NCI-H2081 (cell line): Measurements from ENCODE around the gene TCF19.

Experiments
- DNase-seq, 2 experiments: peaks; one replicate each; lab custom pipeline; 2025; lab: John Stamatoyannopoulos, UW

Gene TCF19

DNA sequence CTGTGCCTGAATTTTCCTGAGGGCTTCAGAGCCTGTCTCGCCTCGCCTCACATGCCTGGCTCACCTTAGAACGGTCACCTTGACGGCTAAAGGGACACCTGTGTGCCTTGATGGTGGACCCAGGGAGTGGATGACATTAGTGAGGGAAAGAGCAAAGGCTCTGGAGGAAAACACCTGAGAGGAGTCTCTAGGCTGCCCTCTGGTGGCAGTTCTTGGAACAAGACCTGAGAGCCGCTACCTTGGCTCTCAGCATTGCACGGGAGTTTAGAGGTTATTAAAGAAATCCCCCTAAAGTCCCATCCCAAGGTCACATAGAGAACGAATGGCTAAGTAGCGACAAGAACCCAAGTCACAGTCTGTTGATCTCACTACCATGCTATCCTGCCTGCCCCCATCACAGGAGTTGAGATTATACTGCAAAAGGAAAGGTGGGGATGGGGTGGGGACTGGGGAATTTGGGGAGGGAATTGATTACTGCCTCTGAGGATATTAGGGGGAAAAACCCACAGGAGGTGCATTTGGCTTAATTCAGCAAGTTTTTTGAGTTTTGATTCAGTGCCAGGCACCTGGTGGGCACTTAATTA, 30.2 kb upstream of the TCF19 start:
- DNase-seq: peak; percentile 35 to 58

DNA sequence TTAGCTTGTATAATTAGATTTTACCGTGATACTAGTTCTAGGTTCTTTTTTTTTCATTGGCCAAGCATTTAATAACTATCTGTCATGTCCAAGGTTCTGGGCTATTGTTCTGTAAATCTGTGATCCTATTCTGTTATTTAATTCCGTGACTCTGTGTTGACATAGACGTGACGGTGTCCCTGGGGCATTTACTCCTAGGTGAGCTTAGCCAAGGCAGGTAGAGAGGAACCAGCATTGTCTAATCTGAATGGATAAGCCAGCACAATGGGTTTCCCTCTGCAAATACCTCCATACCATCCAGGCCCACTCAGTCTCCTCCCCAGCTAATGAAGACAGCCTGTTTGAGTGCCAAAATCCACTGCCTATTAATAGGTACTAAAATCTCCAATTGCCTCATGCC, 29.3 kb upstream of the TCF19 start:
- DNase-seq: peak in 1 of 2 experiments; percentile 23

DNA sequence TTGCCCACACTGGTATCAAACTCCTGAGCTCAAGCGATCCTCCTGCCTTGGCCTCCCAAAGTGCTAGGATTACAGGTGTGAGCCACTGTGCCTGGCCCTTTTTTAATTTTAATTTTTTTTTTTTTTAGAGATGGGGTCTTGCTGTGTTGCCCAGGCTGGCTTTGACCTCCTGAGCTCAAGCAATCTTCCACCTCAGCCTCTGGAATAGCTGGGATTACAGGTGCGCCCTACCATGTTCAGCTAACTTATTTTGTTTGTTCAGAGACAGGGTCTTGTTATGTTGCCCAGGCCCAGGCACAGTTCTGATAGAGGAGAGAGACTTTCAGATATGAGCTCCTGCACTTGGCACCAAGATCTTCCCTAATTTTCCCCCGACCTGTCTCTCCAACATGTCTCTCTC, 27.6 kb upstream of the TCF19 start:
- DNase-seq: no peak

DNA sequence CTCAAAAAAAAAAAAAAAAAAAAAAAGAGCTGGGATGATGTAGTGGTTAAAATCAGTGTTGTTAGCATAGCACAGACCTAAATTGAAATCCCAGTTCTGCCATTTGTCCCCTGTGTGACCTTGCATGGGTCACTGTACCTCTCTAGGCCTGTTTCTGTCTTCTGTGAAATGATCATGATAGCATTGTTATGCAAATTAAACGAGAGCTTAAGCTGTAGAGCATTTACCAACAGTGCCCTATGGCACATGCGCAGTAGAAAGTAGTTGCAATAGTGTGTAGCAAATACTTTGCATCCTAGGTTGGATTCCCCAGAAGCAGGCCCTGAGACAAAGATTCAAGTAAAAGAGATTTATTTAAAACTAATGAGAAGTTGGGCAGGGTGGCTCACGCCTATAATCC, 26.8 kb upstream of the TCF19 start:
- DNase-seq: no peak

DNA sequence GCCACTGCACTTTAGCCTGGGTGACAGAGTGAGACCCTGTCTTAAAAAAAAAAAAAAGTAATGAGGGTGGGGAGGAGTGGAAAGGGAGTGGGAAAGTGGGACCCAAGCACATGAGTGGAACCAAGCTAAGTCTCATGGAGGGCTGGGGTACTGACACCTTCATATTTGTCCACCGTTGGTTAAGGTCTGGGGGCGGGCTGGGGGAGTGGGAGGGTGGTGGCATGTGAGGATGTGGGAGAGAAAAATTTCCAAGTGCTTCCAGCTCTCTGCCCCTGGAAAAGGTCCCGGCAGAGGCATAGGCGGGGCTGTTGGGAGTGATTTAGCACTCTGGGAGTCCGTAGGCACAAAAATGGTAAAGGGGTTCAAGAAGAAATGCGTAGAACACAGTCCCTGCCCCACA, 25.6 kb upstream of the TCF19 start:
- DNase-seq: no peak

DNA sequence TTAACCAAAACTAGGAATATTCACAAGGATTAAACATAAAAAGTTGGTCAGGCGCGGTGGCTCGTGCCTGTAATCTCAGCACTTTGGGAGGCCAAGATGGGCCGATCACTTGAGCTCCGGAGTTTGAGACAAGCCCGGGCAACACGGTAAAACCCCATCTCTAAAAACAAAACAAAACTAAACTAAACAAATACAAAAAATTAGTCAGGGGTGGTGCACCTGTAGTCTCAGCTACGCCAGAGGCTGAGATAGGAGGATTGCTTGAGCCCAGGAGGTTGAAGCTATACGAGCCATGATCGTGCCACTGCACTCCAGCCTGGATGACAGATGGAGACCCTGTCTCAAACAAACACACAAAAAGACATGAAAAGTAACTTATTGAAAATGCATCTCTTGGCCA, 22.7 kb upstream of the TCF19 start:
- DNase-seq: no peak

DNA sequence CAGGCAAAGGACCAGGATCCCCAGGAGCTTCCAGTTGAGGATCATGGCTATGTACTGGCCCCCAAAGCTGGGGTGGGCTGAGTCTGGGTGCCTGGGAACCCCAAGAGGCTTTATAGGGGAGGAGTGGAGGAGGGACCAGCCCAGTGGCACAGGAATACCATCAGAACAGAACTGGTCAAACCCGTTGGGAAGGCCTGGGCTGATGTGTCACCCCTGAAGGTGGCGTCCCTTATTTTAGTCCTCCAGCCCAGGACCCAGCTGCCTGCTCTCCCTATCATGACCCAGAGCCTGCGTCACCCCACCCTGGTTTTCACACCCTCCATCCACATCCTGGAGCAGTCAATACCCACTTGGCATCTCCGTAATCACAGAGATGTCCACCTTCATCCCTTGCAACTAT, 19.4 kb upstream of the TCF19 start, which contains the start of gene PSORS1C2:
TSS of gene PSORS1C2 (minus strand) at position 85 of the 400 bp plus-strand sequence. CDS start at position 45, 40 bp downstream.
- no peak for DNase-seq

DNA sequence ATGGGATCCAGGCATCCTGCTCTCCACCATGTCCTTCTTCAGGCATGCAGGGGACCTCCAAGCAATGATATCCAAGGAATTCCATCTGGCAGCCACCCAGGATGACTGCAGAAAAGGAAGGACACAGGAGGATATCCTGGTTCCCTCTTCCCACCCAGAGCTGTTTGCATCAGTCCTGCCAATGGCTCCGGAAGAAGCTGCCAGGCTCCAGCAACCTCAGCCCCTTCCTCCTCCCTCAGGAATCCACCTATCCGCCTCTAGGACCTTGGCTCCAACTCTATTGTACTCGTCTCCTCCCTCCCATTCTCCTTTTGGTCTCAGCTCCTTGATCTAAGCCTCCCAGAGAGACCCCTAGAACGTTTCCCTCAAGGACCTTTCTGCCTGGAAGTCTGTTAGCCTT, 18.8 kb upstream of the TCF19 start:
- DNase-seq: no peak

DNA sequence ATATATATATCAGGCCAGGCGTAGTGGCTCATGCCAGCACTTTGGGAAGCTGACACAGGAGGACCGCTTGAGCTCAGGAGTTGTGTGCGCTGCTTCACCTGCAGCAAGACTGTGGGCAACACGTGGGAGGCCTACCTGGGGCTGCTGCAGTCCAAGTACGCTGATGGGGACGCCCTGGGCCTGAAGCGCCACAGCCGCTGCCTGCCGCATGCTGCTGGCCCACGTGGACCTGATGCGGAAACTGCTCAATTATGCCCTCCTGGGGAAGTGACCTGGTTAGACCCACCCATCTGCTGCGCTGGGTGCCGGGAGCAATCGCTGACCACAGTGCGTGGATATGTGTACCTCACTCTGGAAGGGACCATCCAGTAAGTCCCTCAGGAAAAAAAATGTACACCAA, 17.7 kb upstream of the TCF19 start:
- no peak for DNase-seq

DNA sequence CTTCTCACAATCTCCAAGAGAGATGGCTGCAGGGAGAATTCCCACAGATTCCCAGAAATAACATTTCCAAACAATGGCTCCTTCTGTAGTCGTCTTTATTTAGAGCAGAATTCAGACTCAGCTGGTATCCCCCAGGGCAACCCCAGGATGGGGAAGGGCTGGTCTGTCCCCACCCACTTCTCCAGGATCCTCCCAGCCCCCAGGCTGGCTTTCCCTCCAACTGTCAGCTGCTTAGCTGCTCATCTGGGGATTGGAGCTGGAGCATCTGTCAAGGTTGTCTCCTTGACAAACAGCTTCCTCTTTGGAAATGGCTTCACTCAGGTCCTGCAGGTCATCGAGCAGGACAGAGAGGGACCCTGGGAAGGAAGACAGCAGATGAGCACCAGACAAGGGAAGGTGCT, 16.0 kb upstream of the TCF19 start:
- DNase-seq: no peak

DNA sequence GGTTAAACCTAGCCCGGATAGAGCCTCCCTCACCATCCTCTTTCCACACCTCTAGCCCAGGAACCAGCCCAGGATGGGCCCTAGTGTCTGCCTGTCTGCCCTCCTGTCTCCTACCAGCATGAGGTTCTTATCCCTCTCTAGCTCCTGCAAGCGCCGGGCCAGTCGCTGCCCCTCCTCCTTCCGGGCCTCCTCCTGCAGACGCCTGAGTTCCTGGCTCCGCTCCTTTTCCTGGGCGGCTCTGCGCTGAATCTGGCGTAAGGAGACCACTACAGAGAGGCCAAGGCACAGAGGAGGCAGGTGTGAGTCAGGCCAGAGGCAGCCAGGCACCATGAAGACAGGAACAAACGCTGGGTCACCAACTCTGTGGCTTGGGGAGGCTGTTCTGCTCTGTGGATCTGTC, 15.2 kb upstream of the TCF19 start:
- DNase-seq: no peak

DNA sequence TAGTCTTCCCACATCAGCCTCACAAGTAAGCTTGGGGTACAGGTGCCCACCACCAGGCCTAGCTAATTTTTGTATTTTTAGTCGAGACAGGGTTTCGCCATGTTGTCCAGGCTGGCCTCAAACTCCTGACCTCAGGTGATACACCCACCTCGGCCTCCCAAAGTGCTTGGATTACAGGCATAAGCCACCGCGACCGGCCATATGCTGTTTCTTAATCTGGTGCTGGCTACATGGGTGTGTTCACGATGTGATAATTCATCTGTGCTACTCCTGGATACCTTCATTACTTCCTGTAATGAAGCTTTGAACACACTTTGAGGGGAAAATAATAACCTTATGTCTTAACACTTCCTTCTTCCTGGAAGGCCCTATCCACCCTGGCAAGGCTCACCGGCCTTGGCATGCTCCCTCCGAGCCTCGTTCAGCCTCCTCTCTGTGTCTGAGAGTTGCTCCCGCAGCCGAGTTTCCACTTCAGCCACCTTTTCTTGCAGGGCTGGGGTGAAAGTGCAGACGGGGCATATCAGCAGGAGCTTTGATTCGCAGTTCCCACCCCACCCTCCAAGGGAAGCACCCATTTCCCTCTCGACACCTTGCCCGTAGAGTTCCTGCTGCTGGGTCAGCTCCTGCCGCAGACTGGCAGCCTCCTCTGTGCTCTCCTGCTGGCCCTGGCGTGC, 14.0 kb upstream of the TCF19 start:
- DNase-seq: no peak

DNA sequence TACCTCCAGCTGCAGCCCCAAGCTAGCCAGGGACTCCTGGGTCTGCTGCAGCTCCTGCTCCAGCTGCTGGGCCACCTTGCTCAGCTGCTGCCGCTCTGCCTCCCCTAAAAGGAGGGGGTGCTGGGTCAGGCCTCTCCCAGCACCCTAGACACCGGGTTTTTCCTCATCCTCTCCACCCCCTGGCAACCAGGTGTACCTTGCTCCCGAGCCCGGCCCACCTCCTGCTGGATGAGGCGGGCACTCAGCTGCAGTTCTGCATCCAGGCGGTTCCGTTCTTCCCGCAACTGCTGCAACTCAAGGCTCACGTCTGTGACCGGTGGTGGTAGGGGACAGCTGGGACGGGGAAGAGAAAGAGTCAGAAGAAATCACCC, 13.4 kb upstream of the TCF19 start:
- DNase-seq: no peak

DNA sequence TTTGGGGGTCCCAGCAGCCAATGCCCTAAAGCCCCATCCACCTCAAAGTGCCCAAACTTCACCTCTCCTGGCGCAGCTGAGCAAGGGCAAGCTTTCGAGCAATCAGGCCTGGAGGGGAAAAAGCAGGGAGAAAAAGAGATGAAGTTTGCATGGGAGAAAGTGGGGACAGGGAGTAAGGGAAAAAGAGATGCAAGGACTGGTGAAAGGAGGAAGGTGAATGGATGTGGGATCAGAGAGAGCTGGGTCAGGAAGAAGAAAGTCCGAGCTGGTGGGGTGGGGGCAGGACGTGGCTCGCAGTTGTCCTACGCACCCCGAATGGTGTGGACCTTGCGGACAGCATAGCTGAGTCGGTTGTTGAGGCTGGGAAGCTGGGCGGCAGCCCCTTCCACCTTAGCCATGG, 13.0 kb upstream of the TCF19 start:
- no peak for DNase-seq

DNA sequence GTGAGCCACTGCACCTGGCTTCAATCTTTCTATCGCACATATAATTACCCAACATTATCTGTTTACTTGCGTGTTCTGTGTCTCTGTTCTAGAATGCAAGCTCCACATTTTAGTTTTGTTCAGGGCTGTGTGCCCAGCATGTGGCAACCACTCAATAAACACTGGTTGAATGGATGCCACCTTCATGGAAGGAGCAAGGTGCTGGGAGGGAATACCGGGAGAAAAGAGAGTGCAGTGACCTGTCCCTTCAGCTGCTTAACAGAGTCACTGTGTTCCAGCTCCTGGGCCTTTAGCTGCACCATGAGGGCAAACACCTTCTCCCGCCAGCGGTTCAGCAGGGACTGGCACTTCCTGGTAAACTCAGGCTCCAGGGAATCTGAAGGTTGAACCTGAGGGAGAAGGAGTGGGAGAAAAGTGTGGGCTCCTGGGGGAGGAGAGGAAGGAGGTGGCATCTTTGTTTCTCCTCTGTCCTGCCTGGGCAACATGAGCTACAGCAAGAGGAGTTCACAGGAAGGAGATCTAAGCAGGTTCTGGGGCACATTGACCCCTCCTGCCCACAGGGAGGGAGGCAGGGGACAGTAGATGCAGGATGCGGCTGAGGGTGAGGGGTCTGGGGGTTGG, 8.5 kb upstream of the TCF19 start:
- no peak for DNase-seq

DNA sequence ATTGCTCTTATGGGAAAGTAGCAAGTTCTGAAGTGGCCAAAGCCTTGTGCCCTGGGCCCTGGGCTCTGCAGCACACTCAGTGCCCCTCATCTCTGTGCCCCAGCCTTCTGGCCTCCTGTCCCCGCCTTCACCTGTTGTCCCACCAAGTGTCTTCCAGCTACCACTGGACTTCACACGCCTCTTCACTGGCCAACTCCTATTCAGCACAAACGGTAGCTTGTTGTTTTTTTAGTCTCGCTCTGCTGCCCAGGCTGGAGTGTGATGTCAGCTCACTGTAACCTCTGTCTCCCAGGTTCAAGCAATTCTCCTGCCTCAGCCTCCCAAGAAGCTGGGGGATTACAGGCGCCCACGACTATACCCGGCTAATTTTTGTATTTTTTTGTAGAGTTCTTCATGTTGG, 5.6 kb upstream of the TCF19 start:
- DNase-seq: no peak

DNA sequence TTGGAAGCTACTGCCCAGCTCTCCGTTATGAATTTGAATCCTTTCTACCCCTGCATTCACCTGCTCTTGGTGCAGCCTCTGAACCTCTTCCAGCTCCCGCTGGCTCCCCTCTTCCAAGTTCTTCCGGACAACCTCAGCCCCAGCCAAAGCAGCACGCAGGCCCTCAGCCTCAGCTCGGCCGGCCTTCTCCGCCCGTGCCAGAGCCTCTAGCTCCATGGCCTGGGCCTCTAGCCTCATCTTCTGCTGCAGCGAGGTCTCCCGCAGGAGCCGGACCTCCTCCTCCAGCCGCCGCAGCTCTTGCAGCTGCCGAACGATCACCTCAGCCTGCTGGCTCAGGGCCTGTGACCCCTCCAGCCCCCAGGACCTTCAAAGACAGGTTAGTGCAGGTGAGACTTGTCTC, 4.0 kb upstream of the TCF19 start:
- no peak for DNase-seq

DNA sequence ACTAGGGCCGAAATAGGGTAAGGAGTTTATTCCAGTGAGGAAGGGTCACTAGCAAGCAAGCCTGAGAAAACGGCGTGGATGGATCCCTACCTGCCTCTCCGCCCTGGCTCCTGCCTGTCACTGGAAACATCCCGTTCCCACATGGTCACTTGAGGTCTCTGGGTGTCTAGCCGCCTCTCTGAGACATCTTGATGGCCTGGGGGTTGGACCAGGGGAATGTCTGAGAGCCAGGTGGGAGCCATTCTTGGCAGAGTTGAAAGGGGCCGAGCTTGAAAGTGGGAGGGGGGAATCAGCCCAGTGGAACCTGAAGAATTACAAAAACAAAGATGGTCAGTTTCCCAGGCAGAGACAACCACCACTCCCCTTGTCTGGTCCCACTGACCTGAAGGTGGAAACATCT, 1.7 kb upstream of the TCF19 start:
- no peak for DNase-seq

DNA sequence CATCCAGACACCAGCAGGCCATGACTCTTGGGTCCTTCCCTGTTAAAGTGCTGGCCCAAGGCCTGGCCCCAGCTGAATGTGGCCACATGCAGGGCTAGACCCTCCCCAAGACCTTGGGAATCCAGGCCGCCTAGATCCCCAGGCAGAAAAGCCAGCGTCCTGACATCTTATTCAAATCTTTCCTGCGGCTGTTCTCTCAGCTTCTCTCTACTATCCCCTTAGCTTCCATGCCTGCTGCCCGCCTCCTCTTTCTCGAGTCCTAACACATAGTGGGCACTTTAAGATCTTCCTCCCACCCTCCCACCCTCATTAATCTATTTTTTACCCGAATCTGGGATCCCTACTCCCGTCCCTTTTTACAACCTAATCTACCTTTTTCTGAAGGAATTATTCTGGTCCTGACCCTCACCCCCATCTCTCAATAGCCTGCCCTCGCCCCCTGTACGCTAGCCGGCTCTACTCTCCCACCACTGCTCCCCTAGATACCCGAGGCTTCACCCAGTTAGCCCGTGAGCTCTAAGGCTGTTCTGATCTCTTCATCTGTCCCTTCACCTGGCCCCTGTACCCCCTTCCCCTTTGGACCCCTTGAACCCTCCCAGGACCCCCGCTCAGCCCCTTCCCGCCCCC, 763 bp upstream of the TCF19 start, which contains the start of gene CCHCR1:
TSS of gene CCHCR1 (minus strand) at position 290 of the 627 bp plus-strand sequence. CDS start at position 88, 202 bp downstream.
- no peak for DNase-seq

DNA sequence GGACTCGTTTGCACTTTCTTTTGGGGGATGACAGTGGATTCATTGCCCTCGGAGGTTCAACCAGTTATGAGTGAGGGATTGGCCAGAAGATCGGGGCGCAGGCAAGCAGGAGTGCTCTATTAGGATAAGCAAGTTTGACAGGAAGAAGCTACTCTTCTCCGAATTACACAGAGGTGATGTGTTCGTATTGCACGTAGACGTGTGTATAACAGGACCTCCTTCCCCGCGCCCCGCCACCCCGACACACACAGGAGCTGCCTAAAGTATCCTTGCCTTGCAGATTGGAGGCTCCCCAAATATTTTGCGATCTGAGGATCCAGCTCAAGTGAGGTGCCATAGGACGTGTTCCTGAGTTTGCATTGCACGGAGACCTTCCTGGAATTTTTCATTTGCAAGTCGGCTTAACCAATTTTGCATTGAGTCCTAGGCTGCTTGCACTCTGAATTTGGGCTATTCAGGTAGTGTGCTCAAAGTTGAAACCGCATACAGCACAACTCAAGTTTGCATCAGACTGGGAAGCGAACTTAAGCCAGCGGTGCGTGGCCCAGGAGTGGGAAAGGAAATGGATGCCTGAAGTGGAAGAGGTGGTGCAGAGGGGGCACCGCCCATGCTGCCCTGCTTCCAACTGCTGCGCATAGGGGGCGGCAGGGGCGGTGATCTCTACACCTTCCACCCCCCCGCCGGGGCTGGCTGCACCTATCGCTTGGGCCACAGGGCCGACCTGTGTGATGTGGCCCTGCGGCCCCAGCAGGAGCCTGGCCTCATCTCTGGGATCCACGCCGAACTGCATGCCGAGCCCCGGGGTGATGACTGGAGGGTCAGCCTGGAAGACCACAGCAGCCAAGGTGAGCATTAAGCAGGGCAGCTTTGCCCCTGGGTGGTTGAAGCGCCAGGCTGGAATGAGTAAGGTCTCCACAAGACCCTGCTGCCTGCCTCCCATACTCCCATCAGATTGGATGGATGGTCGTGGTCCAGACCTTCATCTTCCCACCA, 770 bp downstream of the TCF19 start:
- DNase-seq: peak; percentile 5 to 23

DNA sequence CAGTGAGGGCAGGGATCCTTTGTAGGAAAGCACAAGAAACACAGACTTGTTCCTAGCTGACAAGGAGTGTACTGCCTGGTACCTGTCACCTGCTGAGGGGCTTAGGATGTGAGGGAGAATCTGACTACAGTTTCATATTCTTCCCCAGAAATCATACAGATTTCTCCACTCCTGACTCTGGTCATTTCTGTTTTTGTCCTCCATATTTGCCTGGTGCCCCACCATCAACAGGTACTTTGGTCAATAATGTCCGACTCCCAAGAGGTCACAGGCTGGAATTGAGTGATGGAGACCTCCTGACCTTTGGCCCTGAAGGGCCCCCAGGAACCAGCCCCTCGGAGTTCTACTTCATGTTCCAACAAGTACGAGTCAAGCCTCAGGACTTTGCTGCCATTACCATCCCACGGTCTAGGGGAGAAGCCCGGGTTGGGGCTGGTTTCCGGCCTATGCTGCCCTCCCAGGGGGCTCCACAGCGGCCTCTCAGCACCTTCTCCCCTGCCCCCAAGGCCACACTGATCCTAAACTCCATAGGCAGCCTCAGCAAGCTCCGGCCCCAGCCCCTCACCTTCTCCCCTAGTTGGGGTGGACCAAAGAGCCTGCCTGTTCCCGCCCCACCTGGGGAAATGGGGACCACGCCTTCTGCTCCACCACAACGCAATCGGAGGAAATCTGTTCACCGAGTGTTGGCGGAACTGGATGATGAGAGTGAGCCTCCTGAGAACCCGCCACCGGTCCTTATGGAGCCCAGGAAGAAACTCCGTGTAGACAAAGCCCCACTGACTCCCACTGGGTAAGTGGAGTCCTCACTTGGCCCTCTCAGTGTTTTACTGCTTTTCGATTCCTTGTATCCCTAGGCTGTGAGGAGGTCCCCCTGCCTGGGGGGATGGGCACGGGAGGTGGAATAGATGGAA, 3.1 kb downstream of the TCF19 start:
- DNase-seq: no peak
